IMR-90 (cell line): ENCODE results near the gene TRPV3.

Experiments used
- CEBPB ChIP-seq: IDR thresholded peaks from 2 replicates; pipeline ENCODE4 v1.6.1; 2012; ENCODE audit warnings: low read depth, low read length, improper control_type of control experiment
- CTCF ChIP-seq: conservative IDR thresholded peaks from 2 replicates; pipeline ENCODE4 v1.5.1; 2012; ENCODE audit warnings: mild to moderate bottlenecking, low read depth, low read length, improper control_type of control experiment
- NFE2L2 ChIP-seq: fragments of 150-350 bp; IDR thresholded peaks from 2 replicates; pipeline ENCODE4 v1.6.1; 2016; ENCODE audit warnings: low read depth, mild to moderate bottlenecking, low read length
- POLR2A ChIP-seq: IDR thresholded peaks from 2 replicates; pipeline ENCODE4 v1.6.1; 2012; ENCODE audit warnings: mild to moderate bottlenecking, low read depth, low read length
- RAD21 ChIP-seq: IDR thresholded peaks from 2 replicates; pipeline ENCODE4 v1.6.1; 2012; ENCODE audit warnings: low read length, improper control_type of control experiment
- RCOR1 ChIP-seq: IDR thresholded peaks from 2 replicates; pipeline ENCODE4 v1.6.1; 2012; ENCODE audit warnings: mild to moderate bottlenecking, low read length, improper control_type of control experiment; ENCODE audit not compliant: insufficient replicate concordance
- RFX5 ChIP-seq: IDR thresholded peaks from 2 replicates; pipeline ENCODE4 v1.8.0; 2012; ENCODE audit warnings: low read depth, mild to moderate bottlenecking, low read length, moderate library complexity
- USF2 ChIP-seq: fragments of 150-350 bp; IDR thresholded peaks from 2 replicates; pipeline ENCODE4 v1.6.1; 2017; ENCODE audit warnings: mild to moderate bottlenecking, antibody characterized with exemption, low read length, low read depth

GRCh38 chr17:3511852-3512504, 45.6 kb downstream of the TRPV3 start:
- no peak for TF ChIP-seq CTCF
- no peak for TF ChIP-seq CEBPB
- TF ChIP-seq RFX5, result no peak
- no peak for TF ChIP-seq POLR2A
- TF ChIP-seq USF2, result no peak
- TF ChIP-seq RCOR1, result no peak
- no peak for TF ChIP-seq NFE2L2
- TF ChIP-seq RAD21, result no peak
